Fibroblast of villous mesenchyme (primary cell): Measurements from ENCODE around the gene CFAP206. TPM values are rescaled to one million over a fixed set of nuclear protein-coding genes. Genes with fewer than 3 reads are reported as not detected.

Experiments used
- DNase-seq: peaks from one replicate; pipeline ENCODE4 v3.0.0-alpha.2; 2010; ENCODE audit warnings: low read depth
- H3K4me3 ChIP-seq: 2 replicates; pipeline ENCODE4 v1.5.1; 2011; ENCODE audit warnings: low read depth, mild to moderate bottlenecking, low read length
- CTCF ChIP-seq: IDR thresholded peaks from 2 replicates; pipeline ENCODE4 v1.5.1; 2012; ENCODE audit warnings: low read depth, mild to moderate bottlenecking, low read length; ENCODE audit not compliant: insufficient read depth
- total RNA-seq: library from RNA; depleted of rRNA; stranded (reverse); fragments of >200 nt; gene quantifications from 2 replicates; pipeline ENCODE4 v1.2.3, GENCODE V29; 2012

CFAP206 gene
- total RNA-seq, 1 donor: 0.86 TPM

DNA sequence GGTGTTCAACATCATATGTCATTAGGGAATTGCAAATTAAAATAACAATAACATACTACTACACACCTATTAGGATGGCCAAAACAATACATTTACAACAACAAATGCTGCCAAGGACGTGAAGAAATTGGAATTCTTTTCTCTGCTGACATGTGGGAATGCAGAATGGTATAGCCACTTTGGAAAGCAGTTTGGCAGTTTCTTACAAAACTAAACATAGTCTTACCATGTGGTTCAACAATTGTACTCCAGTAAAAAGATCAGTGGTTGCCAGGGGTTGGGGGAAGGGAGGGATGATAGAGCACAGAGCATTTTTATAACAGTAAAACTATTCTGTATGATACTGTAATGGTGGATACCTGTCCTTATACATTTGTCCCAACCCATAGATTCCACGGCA is 12.3 kb upstream of the CFAP206 start:
- H3K4me3 ChIP-seq: no peak overlapping the region
- TF ChIP-seq CTCF: no peak
- no peak for DNase-seq

DNA sequence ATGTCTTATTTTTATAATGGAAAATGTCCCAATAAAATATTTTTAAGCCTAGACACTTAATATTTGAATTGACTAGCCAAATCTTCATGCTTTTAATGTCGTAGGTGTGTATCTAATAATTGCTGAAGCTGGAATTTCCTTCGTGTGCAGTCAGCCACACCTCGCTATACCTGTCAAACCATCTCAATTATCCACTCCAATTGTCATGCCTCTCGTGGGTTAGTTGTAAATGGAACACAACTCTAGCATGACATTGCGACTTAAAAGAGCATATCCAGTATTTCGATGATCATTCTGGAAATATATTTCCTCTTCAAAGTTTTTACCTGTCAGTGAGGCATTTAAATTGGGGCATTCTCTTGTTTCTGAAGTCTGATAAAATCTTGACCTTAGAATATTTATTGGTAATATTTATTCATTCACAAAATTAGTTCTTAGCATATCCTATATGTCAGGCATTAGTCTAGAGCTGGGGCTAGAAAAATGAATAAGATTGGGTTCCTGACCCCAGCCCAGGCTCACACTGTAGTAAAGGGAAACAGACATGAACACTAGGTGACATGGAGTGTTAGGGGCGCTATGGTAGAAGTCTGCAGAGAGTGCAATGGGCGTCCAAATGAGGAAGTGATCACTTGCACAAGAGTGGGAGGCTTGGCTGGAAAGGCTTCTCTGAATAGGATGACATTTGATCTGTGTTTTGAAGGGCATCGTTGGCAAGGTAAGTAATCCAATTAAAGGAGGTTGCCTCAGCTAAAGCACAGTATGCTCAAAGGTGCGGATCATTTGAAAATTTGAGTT is 11.0 kb upstream of the CFAP206 start:
- no peak for DNase-seq
- no peak for TF ChIP-seq CTCF
- H3K4me3 ChIP-seq: no peak overlapping the region

- no peak for TF ChIP-seq CTCF
- no peak for DNase-seq
- no peak overlapping the region for H3K4me3 ChIP-seq
Measured at GRCh38 chr6:87397656-87398055, 10.1 kb upstream of the CFAP206 start.

DNA sequence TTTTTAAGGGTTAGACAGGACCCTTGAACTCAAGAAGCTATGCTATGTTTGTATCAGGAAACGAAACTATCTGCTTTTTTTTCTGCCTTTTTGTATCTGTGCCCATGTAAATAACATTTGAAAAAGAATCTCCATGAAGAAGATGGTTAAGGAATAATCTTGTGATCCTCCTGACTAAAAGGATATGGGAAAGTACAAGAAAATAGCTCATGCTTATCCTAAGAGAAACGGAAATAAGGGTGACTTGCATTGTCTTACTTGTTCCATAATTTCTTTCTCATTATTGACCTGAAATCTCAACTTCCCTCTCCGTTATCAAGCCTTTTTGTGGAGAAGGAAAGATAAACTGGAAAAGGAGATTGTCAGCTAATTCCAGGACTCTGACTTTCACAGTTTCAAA is 5.9 kb upstream of the CFAP206 start:
- TF ChIP-seq CTCF: no peak
- no peak for DNase-seq
- no peak overlapping the region for H3K4me3 ChIP-seq

GRCh38 chr6:87407561-87407900 is 241 bp upstream of the CFAP206 start:
- DNase-seq: peak; percentile 56
- TF ChIP-seq CTCF: no peak
- H3K4me3 ChIP-seq: peak overlapping the region; percentile 91

- TF ChIP-seq CTCF: no peak
- DNase-seq: no peak
- H3K4me3 ChIP-seq: peak overlapping the region; percentile 91
Measured at GRCh38 chr6:87408721-87409155, 966 bp downstream of the CFAP206 start.

- no peak overlapping the region for H3K4me3 ChIP-seq
- DNase-seq: no peak
- TF ChIP-seq CTCF: no peak
Measured at GRCh38 chr6:87419266-87419665, 11.5 kb downstream of the CFAP206 start.
